Peyer's patch (tissue), 4 donors: ENCODE results near the gene SLC6A6.

Experiments used
- CTCF ChIP-seq, 6 experiments: fragments of 450-650 bp in 4 of 6; fragments of 200-600 bp in 2 of 6; sonication (generic) in 1 of 6; IDR thresholded peaks; one replicate each; pipeline ENCODE4 v1.5.1; 2017 to 2019; ENCODE audit warnings: antibody characterized with exemption in 6 of 6, mild to moderate bottlenecking in 3 of 6, moderate library complexity in 1 of 6
- POLR2A ChIP-seq, 2 donors: fragments of 450-650 bp; IDR thresholded peaks; one replicate each; pipeline ENCODE4 v1.5.1; 2017; ENCODE audit warnings: antibody characterized with exemption in 2 of 2, mild to moderate bottlenecking in 2 of 2, moderate library complexity in 2 of 2

GRCh38 chr3:14508966-14509795, 106.8 kb downstream of the SLC6A6 start:
- TF ChIP-seq CTCF (IDR thresholded peaks at IDR 0.05) (peak; percentile 25 to 91 (median 71)), POLR2A (IDR thresholded peaks at IDR 0.05) (no peak)
